ENCODE measurements around the gene IPCEF1. TPM values are rescaled to one million over a fixed set of nuclear protein-coding genes. Genes with fewer than 3 reads are reported as not detected.
A peak's percentile ranks its signal among the peaks of the same experiment; 100 is the strongest.

IPCEF1 gene
- polyA plus RNA-seq, 6 donors from 2014 or later = 0.13 to 1.0 (median 0.44) TPM; not detected in 2

DNA sequence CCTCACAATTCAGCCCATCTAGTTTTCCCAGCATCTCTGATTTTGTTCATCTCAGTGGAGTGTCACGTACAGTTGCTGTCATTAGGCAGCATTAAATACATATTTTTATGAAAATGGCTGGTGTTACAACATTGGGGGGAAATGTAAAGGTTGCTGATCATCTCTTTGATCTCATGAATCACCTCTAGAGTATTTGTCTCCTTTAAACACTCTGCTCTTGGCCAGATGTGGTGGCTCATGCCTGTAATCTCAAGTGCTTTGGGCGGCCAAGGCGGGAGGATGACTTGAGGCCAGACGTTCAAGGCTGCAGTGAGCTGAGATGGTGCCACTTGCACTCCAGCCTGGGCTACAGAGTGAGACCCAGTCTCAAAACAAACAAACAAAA, 128.1 kb downstream of the IPCEF1 start:
- no peak overlapping the region for H3K27ac Mint-ChIP-seq
- peaks cover 0 to 7% (median 0%) of the 10 kb centered on the region in 3 donors for H3K27me3 Mint-ChIP-seq
- no peak overlapping the region for H3K4me3 Mint-ChIP-seq
- peaks cover 0 to 4% (median 3%) of the 10 kb centered on the region in 3 donors for H3K4me1 Mint-ChIP-seq
- no peaks in the 10 kb centered on the region for H3K36me3 Mint-ChIP-seq
- ATAC-seq (ENCODE audit: low read depth in 2 of 2) (no peak), DNase-seq (no peak)
- peaks cover 0 to 1% (median 0%) of the 10 kb centered on the region in 7 donors for H3K9me3 Mint-ChIP-seq

DNA sequence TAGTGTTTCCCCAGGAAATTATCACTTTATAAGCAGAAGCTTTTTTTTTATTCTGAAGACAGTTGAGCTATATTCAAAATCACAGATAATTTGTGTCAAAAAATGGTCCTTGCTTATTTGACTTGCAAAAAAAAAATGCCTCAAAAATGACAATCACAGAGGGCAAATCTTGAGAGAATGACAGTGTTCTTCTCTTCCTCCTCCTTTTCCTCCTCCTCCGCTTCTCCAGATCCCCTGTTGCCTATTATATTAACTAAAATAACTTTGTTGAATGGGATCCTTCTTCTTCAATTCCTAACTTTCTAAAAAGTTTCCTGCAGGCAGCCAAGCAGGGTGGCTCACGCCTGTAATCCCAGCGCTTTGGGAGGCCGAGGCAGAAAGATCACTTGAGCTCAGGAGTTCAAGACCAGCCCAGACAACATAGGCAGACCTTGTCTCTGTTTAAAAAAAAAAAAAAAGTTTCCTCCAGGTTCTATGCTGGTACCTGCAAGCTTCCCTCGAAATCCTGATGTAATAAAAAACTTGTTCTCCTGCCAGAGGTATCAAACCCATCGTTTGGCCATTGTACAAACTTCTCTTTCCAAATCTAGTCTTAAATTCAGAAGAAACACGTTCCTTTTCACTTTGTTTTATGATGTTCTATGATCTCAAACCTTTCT, 128.6 kb downstream of the IPCEF1 start:
- no peak for DNase-seq
- H3K36me3 Mint-ChIP-seq = no peaks in the 10 kb centered on the region
- H3K4me3 Mint-ChIP-seq = no peak overlapping the region
- peaks cover 0 to 4% (median 2%) of the 10 kb centered on the region in 3 donors for H3K4me1 Mint-ChIP-seq
- peaks cover 0 to 7% (median 0%) of the 10 kb centered on the region in 3 donors for H3K27me3 Mint-ChIP-seq
- H3K9me3 Mint-ChIP-seq = peaks cover 0 to 1% (median 0%) of the 10 kb centered on the region in 7 donors
- H3K27ac Mint-ChIP-seq = no peak overlapping the region
- no peak for ATAC-seq (ENCODE audit: low read depth in 2 of 2)

DNA sequence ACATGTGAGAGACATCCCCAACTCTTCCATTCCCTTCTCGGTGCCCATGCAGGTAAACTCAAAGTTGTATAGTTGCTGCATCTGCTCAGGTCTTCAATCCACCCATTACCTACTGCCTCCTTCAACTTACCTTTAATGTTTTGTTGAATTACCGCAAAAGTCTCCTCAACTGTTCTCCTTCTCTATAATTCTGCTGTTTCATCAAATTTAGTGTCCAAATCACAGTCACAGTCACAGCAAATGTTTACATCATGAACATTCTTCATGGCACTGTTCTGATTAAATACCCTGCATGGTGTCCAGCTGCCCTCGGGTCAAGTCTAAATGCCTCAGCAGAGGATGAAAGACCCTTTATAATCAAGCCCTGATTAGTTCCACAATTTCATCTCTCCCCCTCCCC, 130.1 kb downstream of the IPCEF1 start:
- DNase-seq = no peak
- Mint-ChIP-seq H3K4me3 (no peak overlapping the region), H3K27ac (no peak overlapping the region), H3K27me3 (peaks cover 0 to 7% (median 0%) of the 10 kb centered on the region in 3 donors), H3K4me1 (peaks cover 0 to 4% (median 2%) of the 10 kb centered on the region in 3 donors), H3K36me3 (no peaks in the 10 kb centered on the region), H3K9me3 (peaks cover 0 to 1% (median 0%) of the 10 kb centered on the region in 7 donors)
- ATAC-seq (ENCODE audit: low read depth in 2 of 2) = no peak

DNA sequence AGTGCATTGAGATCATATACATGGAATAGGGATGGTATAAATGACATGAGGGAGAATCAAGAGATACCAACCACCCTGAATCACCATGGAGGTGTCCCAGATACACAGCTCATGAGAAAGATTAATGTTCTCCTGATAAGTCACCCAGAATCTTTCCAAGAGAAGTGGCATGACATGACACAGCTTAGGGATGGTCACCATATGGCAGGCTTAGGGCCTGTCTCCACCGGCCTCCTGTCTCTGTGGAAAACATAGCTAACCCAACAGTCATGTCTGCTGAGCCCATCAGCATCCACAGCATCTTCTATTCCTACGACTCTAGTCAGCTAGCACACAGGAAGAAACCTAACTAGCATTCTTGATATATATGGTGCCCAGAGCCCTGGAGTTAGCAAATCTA, 133.3 kb downstream of the IPCEF1 start:
- DNase-seq = no peak
- H3K4me1 Mint-ChIP-seq = no peaks in the 10 kb centered on the region
- ATAC-seq (ENCODE audit: low read depth in 2 of 2) = no peak
- H3K27me3 Mint-ChIP-seq = peaks cover 0 to 7% (median 0%) of the 10 kb centered on the region in 3 donors
- peaks cover 0 to 1% (median 0%) of the 10 kb centered on the region in 7 donors for H3K9me3 Mint-ChIP-seq
- H3K36me3 Mint-ChIP-seq = no peaks in the 10 kb centered on the region
- no peak overlapping the region for H3K4me3 Mint-ChIP-seq
- H3K27ac Mint-ChIP-seq = no peak overlapping the region

DNA sequence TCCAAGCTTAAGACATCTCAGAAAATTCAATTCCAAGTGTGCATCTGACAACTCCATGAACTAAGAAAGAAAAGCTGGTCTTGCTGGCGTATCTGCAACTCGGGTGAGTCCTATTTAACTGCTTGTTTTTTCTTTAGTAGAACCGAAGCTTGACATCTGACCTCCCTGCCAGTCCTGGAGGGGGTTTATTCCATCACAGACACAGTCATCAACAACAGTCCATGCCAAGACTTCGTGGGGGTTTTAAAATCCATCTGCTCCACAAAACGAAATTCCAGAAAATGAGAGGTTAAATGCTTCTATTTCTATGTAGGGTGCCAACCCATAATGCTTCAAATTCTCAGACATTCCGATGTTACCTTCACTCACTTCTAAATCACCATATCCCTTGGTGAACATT, 133.9 kb downstream of the IPCEF1 start:
- H3K36me3 Mint-ChIP-seq = no peaks in the 10 kb centered on the region
- no peak overlapping the region for H3K4me3 Mint-ChIP-seq
- ATAC-seq (ENCODE audit: low read depth in 2 of 2) = no peak
- no peaks in the 10 kb centered on the region for H3K4me1 Mint-ChIP-seq
- H3K27ac Mint-ChIP-seq = no peak overlapping the region
- H3K9me3 Mint-ChIP-seq = peaks cover 0 to 1% (median 0%) of the 10 kb centered on the region in 7 donors
- DNase-seq = no peak
- peaks cover 0 to 7% (median 0%) of the 10 kb centered on the region in 3 donors for H3K27me3 Mint-ChIP-seq

DNA sequence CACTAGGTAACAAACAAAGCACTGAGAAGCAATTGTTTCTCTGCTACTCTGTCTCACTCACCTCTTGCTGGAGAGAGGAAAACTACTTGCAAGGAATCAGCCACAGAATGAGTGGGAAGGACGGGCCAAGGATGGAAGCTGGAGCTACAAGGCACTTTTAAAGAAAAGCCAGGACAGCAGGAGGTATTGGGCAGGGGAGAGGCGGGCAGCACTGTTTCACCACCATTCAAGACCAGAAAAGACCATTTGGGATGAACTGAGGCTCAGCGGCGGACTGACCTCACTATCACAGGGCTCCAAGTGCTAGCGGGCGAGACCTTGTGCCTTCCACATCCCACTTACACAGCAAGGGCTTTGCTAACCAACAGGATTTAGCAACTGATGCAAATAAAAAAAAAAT, 137.4 kb downstream of the IPCEF1 start:
- H3K4me3 Mint-ChIP-seq = no peak overlapping the region
- no peaks in the 10 kb centered on the region for H3K27me3 Mint-ChIP-seq
- peak overlapping the region in 1 of 6 donors; percentile 81 for H3K27ac Mint-ChIP-seq
- H3K9me3 Mint-ChIP-seq = no peaks in the 10 kb centered on the region
- no peaks in the 10 kb centered on the region for H3K36me3 Mint-ChIP-seq
- DNase-seq (no peak), ATAC-seq (ENCODE audit: low read depth in 2 of 2) (no peak)
- no peaks in the 10 kb centered on the region for H3K4me1 Mint-ChIP-seq

DNA sequence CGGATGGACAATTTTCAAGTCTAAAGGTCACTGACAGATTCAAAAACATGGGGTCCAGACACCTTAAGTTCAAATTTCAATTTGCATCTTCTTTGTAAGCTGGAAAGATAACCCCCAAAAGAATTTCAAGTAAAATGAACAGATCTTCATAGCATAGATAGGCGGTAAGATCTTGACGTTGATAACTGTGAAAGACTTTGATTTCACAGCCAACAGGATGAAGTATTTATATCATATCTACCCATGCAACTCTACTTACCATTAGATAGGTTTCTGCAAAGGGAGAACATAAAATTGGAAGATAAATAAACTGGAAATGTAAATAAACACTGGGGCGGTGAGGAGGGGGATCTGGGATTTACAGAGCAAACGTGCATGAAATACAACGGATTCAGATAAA, 137.8 kb downstream of the IPCEF1 start:
- Mint-ChIP-seq H3K27me3 (no peaks in the 10 kb centered on the region), H3K4me3 (no peak overlapping the region), H3K9me3 (no peaks in the 10 kb centered on the region), H3K27ac (no peak overlapping the region), H3K36me3 (no peaks in the 10 kb centered on the region), H3K4me1 (no peaks in the 10 kb centered on the region)
- ATAC-seq (ENCODE audit: low read depth in 2 of 2) (no peak), DNase-seq (no peak)

DNA sequence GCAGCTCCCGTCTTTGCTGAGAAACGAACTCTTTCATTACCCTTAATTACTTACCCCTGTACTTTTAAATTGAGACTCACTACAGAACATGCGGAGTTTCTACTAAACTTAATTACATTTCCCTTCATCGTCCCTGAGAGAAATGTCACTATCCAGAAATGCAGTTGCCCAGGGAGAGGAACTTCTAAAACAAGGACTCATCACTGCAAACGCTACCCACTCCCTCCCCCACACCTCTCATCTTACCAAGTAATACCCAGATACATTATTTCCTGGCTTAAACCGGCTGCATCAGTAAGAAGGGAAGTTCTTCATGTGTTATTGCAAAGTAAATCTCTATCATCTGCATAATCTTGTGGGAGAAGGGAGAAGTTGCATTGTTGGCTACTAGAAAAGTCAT, 138.3 kb downstream of the IPCEF1 start:
- H3K36me3 Mint-ChIP-seq = no peaks in the 10 kb centered on the region
- no peak overlapping the region for H3K4me3 Mint-ChIP-seq
- no peak overlapping the region for H3K27ac Mint-ChIP-seq
- H3K9me3 Mint-ChIP-seq = no peaks in the 10 kb centered on the region
- no peak for DNase-seq
- H3K27me3 Mint-ChIP-seq = no peaks in the 10 kb centered on the region
- no peaks in the 10 kb centered on the region for H3K4me1 Mint-ChIP-seq
- ATAC-seq (ENCODE audit: low read depth in 2 of 2) = no peak

DNA sequence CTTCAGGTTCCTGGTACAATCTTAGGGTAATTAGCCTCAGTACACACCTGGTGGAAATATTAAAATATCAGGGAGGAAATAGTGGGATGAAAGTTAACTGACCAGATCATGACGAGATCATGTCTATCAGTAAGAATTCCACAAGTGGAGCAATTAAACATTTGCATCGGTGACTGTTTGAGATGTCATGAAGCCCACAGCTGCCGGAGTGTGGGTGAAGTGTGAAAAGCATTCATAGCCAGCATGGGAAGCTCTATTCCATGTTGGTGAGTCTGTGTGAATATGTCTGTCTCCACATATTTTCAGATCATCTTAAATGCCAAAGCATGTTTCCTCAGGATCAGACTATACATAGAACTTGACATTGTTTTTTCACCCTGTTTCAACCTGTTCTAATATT, 142.8 kb downstream of the IPCEF1 start:
- Mint-ChIP-seq H3K27ac (no peak overlapping the region), H3K4me1 (no peaks in the 10 kb centered on the region), H3K27me3 (no peaks in the 10 kb centered on the region), H3K4me3 (no peak overlapping the region), H3K36me3 (no peaks in the 10 kb centered on the region), H3K9me3 (no peaks in the 10 kb centered on the region)
- ATAC-seq (ENCODE audit: low read depth in 2 of 2) = no peak
- DNase-seq = no peak

DNA sequence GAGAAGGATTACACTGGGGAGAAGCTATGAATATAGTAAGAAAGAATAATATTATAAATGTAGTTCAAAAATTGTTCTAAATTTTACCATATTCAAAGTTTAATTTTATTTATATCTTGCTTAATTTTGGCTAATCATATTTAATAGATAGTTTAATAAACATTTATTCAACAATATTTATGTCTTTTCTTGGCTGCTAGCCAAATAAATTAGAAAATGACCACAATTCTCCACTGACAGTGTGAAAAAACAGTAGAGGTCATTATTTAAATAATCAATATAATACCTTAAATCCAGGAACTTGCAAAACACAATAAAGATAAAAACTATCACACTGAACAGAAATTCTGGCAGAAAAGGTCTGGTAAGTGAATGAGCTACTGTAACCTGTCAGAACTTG, 145.9 kb downstream of the IPCEF1 start:
- H3K4me3 Mint-ChIP-seq = no peak overlapping the region
- no peaks in the 10 kb centered on the region for H3K27me3 Mint-ChIP-seq
- ATAC-seq (ENCODE audit: low read depth in 2 of 2) (no peak), DNase-seq (no peak)
- H3K4me1 Mint-ChIP-seq = no peaks in the 10 kb centered on the region
- no peaks in the 10 kb centered on the region for H3K36me3 Mint-ChIP-seq
- no peaks in the 10 kb centered on the region for H3K9me3 Mint-ChIP-seq
- H3K27ac Mint-ChIP-seq = no peak overlapping the region

DNA sequence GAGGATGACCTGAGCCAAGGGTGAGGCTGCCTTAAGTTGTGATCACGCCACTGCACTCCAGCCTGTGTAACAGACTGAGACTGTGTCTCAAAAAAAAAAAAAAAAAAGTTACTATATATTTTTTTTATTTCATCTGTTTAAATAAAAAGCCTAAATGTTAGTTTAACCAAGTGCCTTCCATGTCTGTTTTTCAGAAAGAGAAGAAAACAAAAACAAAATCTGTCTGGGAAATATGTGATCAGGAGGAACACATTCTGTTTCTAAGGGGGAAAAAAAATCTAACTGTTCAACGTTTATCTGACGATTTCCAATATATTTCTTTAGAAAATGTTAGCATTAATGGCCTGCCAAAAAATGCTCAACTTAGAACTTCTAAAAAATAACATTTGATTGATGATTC, 147.0 kb downstream of the IPCEF1 start:
- no peak overlapping the region for H3K4me3 Mint-ChIP-seq
- no peaks in the 10 kb centered on the region for H3K27me3 Mint-ChIP-seq
- no peak for DNase-seq
- ATAC-seq (ENCODE audit: low read depth in 2 of 2) = no peak
- H3K27ac Mint-ChIP-seq = no peak overlapping the region
- no peaks in the 10 kb centered on the region for H3K9me3 Mint-ChIP-seq
- no peaks in the 10 kb centered on the region for H3K36me3 Mint-ChIP-seq
- H3K4me1 Mint-ChIP-seq = no peaks in the 10 kb centered on the region

DNA sequence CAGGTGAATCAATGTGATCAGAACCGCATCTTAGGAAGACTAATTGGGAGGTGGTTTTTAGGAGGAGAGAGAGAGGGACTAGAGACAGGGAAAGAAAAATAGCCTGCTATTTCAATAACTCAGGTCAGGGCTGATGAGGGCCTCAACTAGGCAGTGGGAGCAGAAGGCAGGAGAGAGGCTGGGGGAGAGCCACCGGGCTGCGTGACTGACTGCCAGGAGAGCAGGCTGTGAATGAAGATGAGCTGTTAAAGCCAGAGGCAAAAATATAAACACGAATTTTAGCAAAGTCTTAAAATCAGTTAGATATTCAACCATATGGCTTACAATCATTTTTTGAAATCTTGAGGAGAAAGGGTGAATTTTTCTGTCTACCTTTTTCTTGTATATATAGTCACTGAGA, 149.6 kb downstream of the IPCEF1 start:
- Mint-ChIP-seq H3K4me3 (no peak overlapping the region), H3K4me1 (no peaks in the 10 kb centered on the region), H3K9me3 (no peaks in the 10 kb centered on the region), H3K27me3 (no peaks in the 10 kb centered on the region), H3K27ac (no peak overlapping the region), H3K36me3 (no peaks in the 10 kb centered on the region)
- no peak for DNase-seq
- no peak for ATAC-seq (ENCODE audit: low read depth in 2 of 2)

DNA sequence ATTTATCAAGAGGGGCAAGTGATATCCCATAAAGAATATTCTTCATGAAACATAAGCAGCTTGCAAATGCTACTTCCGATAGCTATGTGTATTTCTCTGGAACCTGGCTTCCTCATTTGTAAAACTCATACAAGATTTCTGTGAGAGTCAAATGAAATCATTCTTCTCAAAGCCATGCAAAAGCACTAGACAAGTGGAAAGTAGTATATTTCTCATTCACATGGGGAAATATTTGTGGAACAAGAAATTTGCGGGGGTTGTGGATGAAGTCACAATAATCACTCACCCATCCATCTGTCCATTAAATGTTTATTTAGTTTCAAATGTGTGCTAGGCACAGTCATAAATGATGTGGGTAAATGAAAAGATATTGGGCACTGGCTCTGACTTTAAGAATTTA, 150.5 kb downstream of the IPCEF1 start:
- Mint-ChIP-seq H3K36me3 (no peaks in the 10 kb centered on the region), H3K4me1 (no peaks in the 10 kb centered on the region), H3K27me3 (no peaks in the 10 kb centered on the region), H3K4me3 (no peak overlapping the region), H3K27ac (no peak overlapping the region), H3K9me3 (no peaks in the 10 kb centered on the region)
- DNase-seq (no peak), ATAC-seq (ENCODE audit: low read depth in 2 of 2) (no peak)

DNA sequence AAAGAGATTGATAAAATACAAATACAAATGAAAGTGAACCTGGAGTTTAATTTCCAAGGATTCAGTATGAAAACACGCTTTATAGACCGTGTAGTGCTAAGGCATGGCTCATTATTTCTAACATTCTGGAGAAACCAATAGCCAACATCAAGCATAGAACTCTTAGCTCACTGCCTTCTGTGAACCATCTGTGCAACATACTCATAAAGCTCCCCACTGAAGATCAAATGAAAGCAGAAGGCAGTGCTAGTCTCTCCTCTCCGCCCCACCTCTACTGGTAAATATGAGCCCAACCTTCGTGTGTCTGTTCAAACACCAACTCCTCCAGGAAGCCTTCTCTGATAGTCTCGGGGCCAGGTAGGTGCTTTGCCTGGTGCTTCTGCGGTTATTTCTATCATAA, 153.6 kb downstream of the IPCEF1 start:
- no peaks in the 10 kb centered on the region for H3K36me3 Mint-ChIP-seq
- no peaks in the 10 kb centered on the region for H3K27me3 Mint-ChIP-seq
- no peak overlapping the region for H3K4me3 Mint-ChIP-seq
- ATAC-seq (ENCODE audit: low read depth in 2 of 2) = no peak
- H3K27ac Mint-ChIP-seq = no peak overlapping the region
- no peaks in the 10 kb centered on the region for H3K9me3 Mint-ChIP-seq
- H3K4me1 Mint-ChIP-seq = no peaks in the 10 kb centered on the region
- DNase-seq = no peak

DNA sequence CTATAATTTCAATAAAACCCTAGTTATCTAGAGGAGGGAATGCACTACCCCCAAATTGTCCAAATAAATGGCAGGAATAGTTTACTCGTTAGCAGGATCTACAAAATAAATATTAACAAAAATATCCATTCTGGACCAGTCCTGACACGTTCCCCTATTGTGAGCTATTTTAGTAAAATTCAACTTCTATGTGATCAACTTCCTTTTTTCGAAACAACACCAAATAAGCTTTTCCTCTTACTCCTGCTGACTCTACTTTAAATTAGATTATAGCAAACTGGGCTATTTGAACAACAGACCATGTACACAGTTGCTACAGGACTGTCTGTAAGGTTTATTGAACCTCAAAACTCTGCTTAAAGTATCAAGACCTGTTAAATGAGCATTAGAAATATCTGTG, 154.3 kb downstream of the IPCEF1 start:
- H3K27ac Mint-ChIP-seq = no peak overlapping the region
- no peaks in the 10 kb centered on the region for H3K27me3 Mint-ChIP-seq
- H3K36me3 Mint-ChIP-seq = no peaks in the 10 kb centered on the region
- no peaks in the 10 kb centered on the region for H3K9me3 Mint-ChIP-seq
- ATAC-seq (ENCODE audit: low read depth in 2 of 2) (no peak), DNase-seq (no peak)
- H3K4me1 Mint-ChIP-seq = no peaks in the 10 kb centered on the region
- peak overlapping the region in 1 of 8 donors; percentile 3 for H3K4me3 Mint-ChIP-seq
